HCT116 (cell line): Measurements from ENCODE around the gene SEMA5A. TPM values are rescaled to one million over a fixed set of nuclear protein-coding genes. Genes with fewer than 3 reads are reported as not detected.

Experiments used
- ATAC-seq: fragments of 200-7000 bp; cut with Tn5 transposase; 2 replicates; pipeline ENCODE4 v1.9.1; 2020; ENCODE audit warnings: mild to moderate bottlenecking, moderate library complexity
- BruUV-seq: library from RNA; stranded (reverse); fragments of 400-500 nt; replicated peaks from 2 replicates; lab custom pipeline; 2021; lab: Mats Ljungman, UMichigan
- CTCF ChIA-PET: fragments of 300-600 bp; sonication (Branson Sonifier 250); formaldehyde crosslinking; loops from one replicate; lab custom pipeline; 2021; ENCODE audit warnings: antibody characterized with exemption; lab: Charles Lee
- POLR2A ChIA-PET: fragments of 300-600, 350-600 bp; sonication (Branson Sonifier 250); formaldehyde crosslinking; loops from one replicate; lab custom pipeline; 2021; ENCODE audit warnings: antibody characterized with exemption; lab: Charles Lee
- RAD21 ChIA-PET, 2 experiments: fragments of 300-600 bp; sonication (Branson Sonifier 250); formaldehyde crosslinking; loops; one replicate each; lab custom pipeline; 2023; ENCODE audit warnings: low total read pairs in 2 of 2; ENCODE audit not compliant: uncharacterized antibody in 2 of 2, unreplicated experiment in 2 of 2, low non-redundant PET in 1 of 2; lab: Charles Lee
- DNase-seq: peaks from one replicate; pipeline ENCODE4 v3.0.0-alpha.2; 2010; ENCODE audit warnings: low read depth, low spot score
- H2AFZ ChIP-seq: fragments of 200-600 bp; shearing (Covaris generic), sonication (generic); 2 replicates; pipeline ENCODE4 v1.6.1; 2017; ENCODE audit warnings: low read depth, mixed run types, mixed read lengths, antibody characterized with exemption, low read length; ENCODE audit not compliant: poor library complexity, severe bottlenecking
- H3K27ac ChIP-seq: 2 replicates; pipeline ENCODE4 v1.5.1; 2012; ENCODE audit warnings: low read depth, low read length
- H3K27me3 ChIP-seq: fragments of 200-600 bp; sonication (generic); 2 replicates; pipeline ENCODE4 v1.6.1; 2016; ENCODE audit warnings: mixed run types, low read length, mixed read lengths; ENCODE audit not compliant: insufficient read depth
- H3K36me3 ChIP-seq, 2 experiments: fragments of 200-500 bp in 1 of 2; fragments of 200-600 bp in 1 of 2; sonication (Bioruptor generic) in 1 of 2; sonication (generic) in 1 of 2; 2 replicates each; pipeline versions ENCODE4 v1.5.1 to v1.6.1; 2014 to 2016; ENCODE audit warnings: low read length in 2 of 2, inconsistent platforms in 1 of 2, mixed read lengths in 1 of 2, mixed run types in 1 of 2; ENCODE audit not compliant: insufficient read depth in 2 of 2, control insufficient read depth in 1 of 2
- H3K4me1 ChIP-seq, 2 experiments: fragments of 200-600 bp in 1 of 2; sonication (generic) in 1 of 2; 2 replicates each; pipeline versions ENCODE4 v1.5.1 to v1.6.1; 2012 to 2017; ENCODE audit warnings: low read length in 2 of 2, inconsistent platforms in 1 of 2, mild to moderate bottlenecking in 1 of 2, mixed read lengths in 1 of 2, mixed run types in 1 of 2, moderate library complexity in 1 of 2; ENCODE audit not compliant: insufficient read depth in 2 of 2, control insufficient read depth in 1 of 2
- H3K4me2 ChIP-seq: fragments of 200-600 bp; sonication (generic); 2 replicates; pipeline ENCODE4 v1.6.1; 2017; ENCODE audit warnings: mixed run types, low read length, mixed read lengths
- H3K4me3 ChIP-seq, 2 experiments: fragments of 200-600 bp in 1 of 2; sonication (generic) in 1 of 2; replicated peaks in 1 of 2; 2 replicates each; pipeline ENCODE4 v1.5.1; 2011 to 2016; ENCODE audit warnings: low read length in 2 of 2, control low read depth in 1 of 2, low read depth in 1 of 2, mild to moderate bottlenecking in 1 of 2, mixed read lengths in 1 of 2, mixed run types in 1 of 2
- H3K79me2 ChIP-seq: fragments of 200-600 bp; sonication (generic); 2 replicates; pipeline ENCODE4 v1.6.1; 2017; ENCODE audit warnings: mild to moderate bottlenecking, mixed run types, low read length, moderate library complexity, mixed read lengths; ENCODE audit not compliant: insufficient read depth
- H3K9ac ChIP-seq: fragments of 200-600 bp; sonication (generic); 2 replicates; pipeline ENCODE4 v1.6.1; 2016; ENCODE audit warnings: low read length, mixed read lengths
- H3K9me2 ChIP-seq: fragments of 200-600 bp; sonication (generic), shearing (Covaris generic); 2 replicates; pipeline ENCODE4 v1.6.1; 2017; ENCODE audit warnings: mixed run types, mild to moderate bottlenecking, moderate library complexity; ENCODE audit not compliant: insufficient read depth
- H3K9me3 ChIP-seq, 2 experiments: fragments of 200-500 bp in 1 of 2; fragments of 200-600 bp in 1 of 2; sonication (Bioruptor generic) in 1 of 2; sonication (generic) in 1 of 2; 2 replicates each; pipeline ENCODE4 v1.6.1; 2014 to 2017; ENCODE audit warnings: low read length in 2 of 2, mixed read lengths in 2 of 2, inconsistent platforms in 1 of 2, low read depth in 1 of 2, mild to moderate bottlenecking in 1 of 2, mixed run types in 1 of 2, moderate library complexity in 1 of 2; ENCODE audit not compliant: control insufficient read depth in 1 of 2, insufficient read depth in 1 of 2
- H4K20me1 ChIP-seq: fragments of 200-600 bp; sonication (generic), shearing (Covaris generic); 2 replicates; pipeline ENCODE4 v1.6.1; 2017; ENCODE audit warnings: mixed run types, mild to moderate bottlenecking, moderate library complexity; ENCODE audit not compliant: insufficient read depth
- ELF1 ChIP-seq: IDR thresholded peaks from 2 replicates; pipeline ENCODE4 v1.6.1; 2012; ENCODE audit warnings: low read depth, borderline replicate concordance
- EZH2 ChIP-seq: fragments of 200-600 bp; sonication (generic); IDR thresholded peaks from 2 replicates; pipeline ENCODE4 v1.6.1; 2017; ENCODE audit warnings: antibody characterized with exemption, mixed run types
- FOSL1 ChIP-seq: IDR thresholded peaks from 2 replicates; pipeline ENCODE4 v1.6.1; 2012; ENCODE audit warnings: low read depth
- JUND ChIP-seq: IDR thresholded peaks from 2 replicates; pipeline ENCODE4 v1.6.1; 2012
- POLR2A ChIP-seq: IDR thresholded peaks from 2 replicates; pipeline ENCODE4 v1.7.0; 2011; ENCODE audit warnings: borderline replicate concordance; ENCODE audit not compliant: insufficient read depth, insufficient read length; ENCODE audit errors: extremely low read depth
- POLR2AphosphoS5 ChIP-seq: IDR thresholded peaks from 2 replicates; pipeline ENCODE4 v1.6.1; 2011; ENCODE audit warnings: mild to moderate bottlenecking, low read depth, low read length, moderate library complexity
- RAD21 ChIP-seq: IDR thresholded peaks from 2 replicates; pipeline ENCODE4 v1.6.1; 2012; ENCODE audit warnings: low read depth, mild to moderate bottlenecking
- SIN3A ChIP-seq: IDR thresholded peaks from 2 replicates; pipeline ENCODE4 v1.6.1; 2012; ENCODE audit warnings: low read depth
- SP1 ChIP-seq: IDR thresholded peaks from 2 replicates; pipeline ENCODE4 v1.6.1; 2012; ENCODE audit warnings: low read depth
- SRF ChIP-seq: IDR thresholded peaks from 2 replicates; pipeline ENCODE4 v1.6.1; 2012; ENCODE audit warnings: low read depth
- YY1 ChIP-seq: IDR thresholded peaks from 2 replicates; pipeline ENCODE4 v1.6.1; 2011; ENCODE audit warnings: low read length, low read depth, moderate library complexity, mild to moderate bottlenecking; ENCODE audit not compliant: insufficient replicate concordance; ENCODE audit errors: extremely low read depth
- ZNF274 ChIP-seq: fragments of 200-500 bp; sonication (Bioruptor generic); IDR thresholded peaks from 2 replicates; pipeline ENCODE4 v1.6.1; 2014; ENCODE audit warnings: mild to moderate bottlenecking, low read depth, low read length, inconsistent platforms
- intact Hi-C: fragments of 100-400 bp; cut with micrococcal nuclease; formaldehyde crosslinking; loops from 2 replicates; pipeline ENCODE4 v1.10.0; 2022
- total RNA-seq: library from RNA; stranded (reverse); gene quantifications from one replicate; pipeline ENCODE4 v1.2.1, GENCODE V29; 2021; ENCODE audit not compliant: unreplicated experiment
- TF ChIP-seq, protein P1 (sequence below): IDR thresholded peaks from 2 replicates; pipeline ENCODE4 v1.6.1; 2012; ENCODE audit warnings: low read depth
- TF ChIP-seq, protein P2 (sequence below), 3 experiments: fragments of 200-600 bp in 1 of 3; sonication (generic) in 1 of 3; IDR thresholded peaks in 2 of 3; conservative IDR thresholded peaks in 1 of 3; 2 replicates each; pipeline ENCODE4 v1.5.1; 2012 to 2017; ENCODE audit warnings: low read depth in 2 of 3, low read length in 2 of 3, antibody characterized with exemption in 1 of 3, borderline replicate concordance in 1 of 3, control low read depth in 1 of 3, mild to moderate bottlenecking in 1 of 3, mixed read lengths in 1 of 3, mixed run types in 1 of 3, moderate library complexity in 1 of 3; ENCODE audit not compliant: insufficient read depth in 1 of 3

Gene SEMA5A
- total RNA-seq, 1 experiment from 2014 or later: 0.02 TPM

DNA sequence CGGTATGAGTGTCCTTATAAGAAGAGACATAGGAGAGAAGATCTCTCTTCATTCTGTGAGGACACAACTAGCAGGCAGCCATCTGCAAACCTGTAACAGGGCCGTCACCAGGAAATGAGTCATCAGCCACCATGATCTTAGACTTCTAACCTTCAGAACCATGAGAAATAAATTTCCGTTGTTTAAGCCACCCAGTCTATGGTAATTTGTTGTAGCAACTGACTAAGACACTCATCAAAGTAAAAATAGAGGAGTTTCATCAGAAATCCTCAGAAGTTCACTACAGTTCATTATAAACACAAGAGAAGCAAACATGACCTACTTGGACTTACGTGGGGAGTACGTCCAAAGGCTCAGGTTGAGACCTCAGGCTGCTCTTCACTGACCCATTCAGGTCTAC lies 357.7 kb downstream of the SEMA5A start:
- H3K36me3 ChIP-seq: no peaks in the 10 kb centered on the region
- no peak overlapping the region for H3K9ac ChIP-seq
- no peaks in the 10 kb centered on the region for H3K9me2 ChIP-seq
- H2AFZ ChIP-seq: no peak overlapping the region
- no TSS peak for BruUV-seq
- CTCF ChIA-PET: no interaction called here
- TF ChIP-seq ELF1: no peak
- TF ChIP-seq SIN3A: no peak
- TF ChIP-seq ZNF274: no peak
- TF ChIP-seq, all 23 proteins: peak for 0
- no peaks in the 10 kb centered on the region for H3K79me2 ChIP-seq
- RAD21 ChIA-PET: no interaction called here
- no peak overlapping the region for H3K27ac ChIP-seq
- no peaks in the 10 kb centered on the region for H3K4me1 ChIP-seq
- no peak for DNase-seq
- H3K9me3 ChIP-seq: peaks cover 0 to 26% of the 10 kb centered on the region in 2 experiments; a peak in 2 of 4 replicates
- H3K4me2 ChIP-seq: no peak overlapping the region
- POLR2A ChIA-PET: no interaction called here
- ATAC-seq: no peak
- intact Hi-C loops: no loop called here
- H3K27me3 ChIP-seq: no peaks in the 10 kb centered on the region
- H3K4me3 ChIP-seq: no peak overlapping the region
- no peaks in the 10 kb centered on the region for H4K20me1 ChIP-seq

DNA sequence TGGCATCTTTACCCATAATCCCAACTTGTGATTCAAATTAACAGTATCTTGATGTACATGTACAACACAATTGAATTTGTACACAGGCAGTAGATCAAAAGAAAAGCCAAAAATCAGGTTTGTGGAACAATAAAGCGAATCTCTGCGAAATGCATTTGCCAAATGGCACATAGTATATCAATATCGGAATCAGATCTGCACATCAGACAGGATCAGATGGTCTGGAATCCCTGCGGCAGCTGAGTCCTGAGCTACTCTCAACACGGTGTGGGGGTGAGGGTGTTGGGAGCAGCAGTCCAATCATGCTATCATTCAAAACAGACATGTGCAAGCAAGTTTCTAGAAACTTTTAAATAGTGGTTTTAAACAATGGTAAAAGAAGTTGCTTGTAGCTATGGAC lies 358.3 kb downstream of the SEMA5A start:
- TF ChIP-seq POLR2A (no peak), YY1 (no peak), POLR2AphosphoS5 (no peak), ZNF274 (no peak), SRF (no peak), EZH2 (no peak), JUND (no peak), SP1 (no peak), RAD21 (no peak), FOSL1 (no peak)
- TF ChIP-seq, protein P1, sequence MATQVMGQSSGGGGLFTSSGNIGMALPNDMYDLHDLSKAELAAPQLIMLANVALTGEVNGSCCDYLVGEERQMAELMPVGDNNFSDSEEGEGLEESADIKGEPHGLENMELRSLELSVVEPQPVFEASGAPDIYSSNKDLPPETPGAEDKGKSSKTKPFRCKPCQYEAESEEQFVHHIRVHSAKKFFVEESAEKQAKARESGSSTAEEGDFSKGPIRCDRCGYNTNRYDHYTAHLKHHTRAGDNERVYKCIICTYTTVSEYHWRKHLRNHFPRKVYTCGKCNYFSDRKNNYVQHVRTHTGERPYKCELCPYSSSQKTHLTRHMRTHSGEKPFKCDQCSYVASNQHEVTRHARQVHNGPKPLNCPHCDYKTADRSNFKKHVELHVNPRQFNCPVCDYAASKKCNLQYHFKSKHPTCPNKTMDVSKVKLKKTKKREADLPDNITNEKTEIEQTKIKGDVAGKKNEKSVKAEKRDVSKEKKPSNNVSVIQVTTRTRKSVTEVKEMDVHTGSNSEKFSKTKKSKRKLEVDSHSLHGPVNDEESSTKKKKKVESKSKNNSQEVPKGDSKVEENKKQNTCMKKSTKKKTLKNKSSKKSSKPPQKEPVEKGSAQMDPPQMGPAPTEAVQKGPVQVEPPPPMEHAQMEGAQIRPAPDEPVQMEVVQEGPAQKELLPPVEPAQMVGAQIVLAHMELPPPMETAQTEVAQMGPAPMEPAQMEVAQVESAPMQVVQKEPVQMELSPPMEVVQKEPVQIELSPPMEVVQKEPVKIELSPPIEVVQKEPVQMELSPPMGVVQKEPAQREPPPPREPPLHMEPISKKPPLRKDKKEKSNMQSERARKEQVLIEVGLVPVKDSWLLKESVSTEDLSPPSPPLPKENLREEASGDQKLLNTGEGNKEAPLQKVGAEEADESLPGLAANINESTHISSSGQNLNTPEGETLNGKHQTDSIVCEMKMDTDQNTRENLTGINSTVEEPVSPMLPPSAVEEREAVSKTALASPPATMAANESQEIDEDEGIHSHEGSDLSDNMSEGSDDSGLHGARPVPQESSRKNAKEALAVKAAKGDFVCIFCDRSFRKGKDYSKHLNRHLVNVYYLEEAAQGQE: no peak
- TF ChIP-seq, protein P2, sequence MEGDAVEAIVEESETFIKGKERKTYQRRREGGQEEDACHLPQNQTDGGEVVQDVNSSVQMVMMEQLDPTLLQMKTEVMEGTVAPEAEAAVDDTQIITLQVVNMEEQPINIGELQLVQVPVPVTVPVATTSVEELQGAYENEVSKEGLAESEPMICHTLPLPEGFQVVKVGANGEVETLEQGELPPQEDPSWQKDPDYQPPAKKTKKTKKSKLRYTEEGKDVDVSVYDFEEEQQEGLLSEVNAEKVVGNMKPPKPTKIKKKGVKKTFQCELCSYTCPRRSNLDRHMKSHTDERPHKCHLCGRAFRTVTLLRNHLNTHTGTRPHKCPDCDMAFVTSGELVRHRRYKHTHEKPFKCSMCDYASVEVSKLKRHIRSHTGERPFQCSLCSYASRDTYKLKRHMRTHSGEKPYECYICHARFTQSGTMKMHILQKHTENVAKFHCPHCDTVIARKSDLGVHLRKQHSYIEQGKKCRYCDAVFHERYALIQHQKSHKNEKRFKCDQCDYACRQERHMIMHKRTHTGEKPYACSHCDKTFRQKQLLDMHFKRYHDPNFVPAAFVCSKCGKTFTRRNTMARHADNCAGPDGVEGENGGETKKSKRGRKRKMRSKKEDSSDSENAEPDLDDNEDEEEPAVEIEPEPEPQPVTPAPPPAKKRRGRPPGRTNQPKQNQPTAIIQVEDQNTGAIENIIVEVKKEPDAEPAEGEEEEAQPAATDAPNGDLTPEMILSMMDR (IDR thresholded peaks at IDR 0.05 in 2 of 3, conservative IDR thresholded peaks at IDR 0.05 in 1 of 3; ENCODE audit: borderline replicate concordance in 1 of 3, insufficient read depth in 1 of 3, low read depth in 2 of 3, low read length in 2 of 3): no peak
- CTCF ChIA-PET: no interaction called here
- RAD21 ChIA-PET: no interaction called here
- H3K27ac ChIP-seq: no peak overlapping the region
- intact Hi-C loops: no loop called here
- H3K79me2 ChIP-seq: no peaks in the 10 kb centered on the region
- H4K20me1 ChIP-seq: no peaks in the 10 kb centered on the region
- no peaks in the 10 kb centered on the region for H3K36me3 ChIP-seq
- H2AFZ ChIP-seq: no peak overlapping the region
- H3K4me2 ChIP-seq: no peak overlapping the region
- no peak for DNase-seq
- no peaks in the 10 kb centered on the region for H3K27me3 ChIP-seq
- H3K9me3 ChIP-seq: peaks cover 0 to 26% of the 10 kb centered on the region in 2 experiments; a peak in 2 of 4 replicates
- no TSS peak for BruUV-seq
- H3K4me3 ChIP-seq: no peak overlapping the region
- ATAC-seq: no peak
- H3K4me1 ChIP-seq: no peaks in the 10 kb centered on the region
- POLR2A ChIA-PET: no interaction called here
- H3K9me2 ChIP-seq: no peaks in the 10 kb centered on the region
- H3K9ac ChIP-seq: no peak overlapping the region
